Ovary (tissue), 9 donors: ENCODE measurements around the gene IGHMBP2. TPM values are rescaled to one million over a fixed set of nuclear protein-coding genes. Genes with fewer than 3 reads are reported as not detected.

ENCODE experiments used
- DNase-seq, 5 donors: peaks; one replicate each; pipeline ENCODE4 v3.0.0-alpha.2; 2019 to 2020
- H3K27ac ChIP-seq, 2 donors: fragments of 200-600 bp; one replicate each; pipeline versions ENCODE4 v1.5.1 to v1.8.0; 2019 to 2022
- H3K27me3 ChIP-seq: fragments of 200-600 bp; one replicate; pipeline ENCODE4 v1.8.0; 2022
- H3K36me3 ChIP-seq: fragments of 200-600 bp; sonication (generic); one replicate; pipeline ENCODE4 v1.5.1; 2019
- H3K4me1 ChIP-seq: one replicate; pipeline ENCODE4 v1.8.1; 2013; ENCODE audit warnings: mild to moderate bottlenecking, moderate library complexity; ENCODE audit not compliant: insufficient read depth
- H3K4me3 ChIP-seq: fragments of 200-600 bp; sonication (generic); one replicate; pipeline ENCODE4 v1.5.1; 2017
- H3K9me3 ChIP-seq, 2 donors: fragments of 200-600 bp in 1 of 2; sonication (generic) in 1 of 2; one replicate each; pipeline versions ENCODE4 v1.5.1 to v1.8.1; 2013 to 2019; ENCODE audit warnings: mild to moderate bottlenecking in 1 of 2, moderate library complexity in 1 of 2
- EP300 ChIP-seq: sonication (generic); formaldehyde crosslinking; IDR thresholded peaks from one replicate; pipeline ENCODE4 v1.6.1; 2017; ENCODE audit warnings: antibody characterized with exemption
- POLR2A ChIP-seq: fragments of 450-650 bp; IDR thresholded peaks from one replicate; pipeline ENCODE4 v1.6.1; 2017; ENCODE audit warnings: antibody characterized with exemption, mild to moderate bottlenecking, moderate library complexity
- WGBS, 3 donors: extraction: QIAGEN DNeasy Blood & Tissue Kit in 1 of 3; methylation state at CpG; one replicate each; pipeline versions ENCODE4 v1.1.5 to v1.1.7; 2013 to 2017; 5-methylcytosine and 5-hydroxymethylcytosine counted together
- intact Hi-C, 4 donors: fragments of 100-400 bp; cut with DNase I; formaldehyde crosslinking; loops; one replicate each; pipeline versions ENCODE4 v1.11.0 to v1.15.1; 2022 to 2023
- polyA plus RNA-seq, 2 donors: library from polyadenylated mRNA; stranded (reverse); fragments of 200-250 nt in 1 of 2; fragments of 350-450 nt in 1 of 2; fragmentation: Illumina TruSeq in 1 of 2; extraction: RNeasy Lipid Tissue Mini Kit (QIAGEN cat#74804) in 1 of 2; gene quantifications; one replicate each; pipeline ENCODE4 v1.2.3, GENCODE V29; 2013 to 2014
- total RNA-seq, 7 donors: library from RNA; depleted of rRNA in 2 of 7; stranded (reverse); fragments of >200 nt in 2 of 7; fragmentation: NEBNext Ultra II Directional in 3 of 7; extraction: Animal tissue kit (Norgen Biotek cat#: 25700) in 3 of 7; gene quantifications; one replicate each; pipeline versions ENCODE4 v1.1.0 to v1.2.4, GENCODE V29; 2016 to 2023
- TF ChIP-seq, protein P1 (sequence below), 3 donors: fragments of 450-650 bp in 2 of 3; fragments of 200-600 bp in 1 of 3; IDR thresholded peaks; one replicate each; pipeline versions ENCODE4 v1.5.1 to v1.8.0; 2016 to 2022; ENCODE audit warnings: antibody characterized with exemption in 3 of 3, mild to moderate bottlenecking in 1 of 3
- donor health status: DM: no; HTN: no; CAD: no; lungs with moderate emphysema.
- donor health status: DM: no; HTN: no; CAD: no.
- donor health status: Bipolar disorder and iron deficiency.
- donor health status: DM: yes; HTN: yes; CAD: no.
- donor health status: DM: no; HTN: no; CAD: no.
- donor health status: DM: yes; HTN: yes; CAD: no.

IGHMBP2 gene
- total and polyA plus RNA-seq, 9 donors = 8.3 to 18.9 (median 15.9) TPM

DNA sequence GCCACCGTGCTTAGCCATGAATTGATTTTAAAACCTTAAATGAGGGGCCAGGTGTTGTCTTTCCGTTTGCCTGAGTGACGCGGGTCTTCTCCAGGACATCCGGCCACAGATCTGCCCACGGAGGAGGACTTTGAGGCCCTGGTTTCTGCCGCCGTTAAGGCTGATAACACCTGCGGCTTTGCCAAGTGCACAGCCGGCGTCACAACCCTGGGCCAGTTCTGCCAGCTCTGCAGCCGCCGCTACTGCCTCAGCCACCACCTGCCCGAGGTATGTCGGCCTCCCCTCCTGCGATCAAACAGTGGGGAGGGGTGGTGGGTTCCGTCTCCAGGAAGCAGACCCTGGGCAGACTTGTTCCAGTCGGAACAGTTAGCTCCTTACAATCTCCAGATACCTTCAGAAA lies 34.4 kb downstream of the IGHMBP2 start:
- Histone ChIP-seq H3K9me3 (no peaks in the 10 kb centered on the region), H3K4me1 (no peaks in the 10 kb centered on the region), H3K4me3 (no peak overlapping the region), H3K36me3 (no peaks in the 10 kb centered on the region), H3K27me3 (no peaks in the 10 kb centered on the region), H3K27ac (no peak overlapping the region)
- 84 to 89% (median 87%) methylated on average over 18 of the region's 18 CpGs for WGBS, 3 donors
- TF ChIP-seq POLR2A (no peak), EP300 (no peak)
- TF ChIP-seq, protein P1, sequence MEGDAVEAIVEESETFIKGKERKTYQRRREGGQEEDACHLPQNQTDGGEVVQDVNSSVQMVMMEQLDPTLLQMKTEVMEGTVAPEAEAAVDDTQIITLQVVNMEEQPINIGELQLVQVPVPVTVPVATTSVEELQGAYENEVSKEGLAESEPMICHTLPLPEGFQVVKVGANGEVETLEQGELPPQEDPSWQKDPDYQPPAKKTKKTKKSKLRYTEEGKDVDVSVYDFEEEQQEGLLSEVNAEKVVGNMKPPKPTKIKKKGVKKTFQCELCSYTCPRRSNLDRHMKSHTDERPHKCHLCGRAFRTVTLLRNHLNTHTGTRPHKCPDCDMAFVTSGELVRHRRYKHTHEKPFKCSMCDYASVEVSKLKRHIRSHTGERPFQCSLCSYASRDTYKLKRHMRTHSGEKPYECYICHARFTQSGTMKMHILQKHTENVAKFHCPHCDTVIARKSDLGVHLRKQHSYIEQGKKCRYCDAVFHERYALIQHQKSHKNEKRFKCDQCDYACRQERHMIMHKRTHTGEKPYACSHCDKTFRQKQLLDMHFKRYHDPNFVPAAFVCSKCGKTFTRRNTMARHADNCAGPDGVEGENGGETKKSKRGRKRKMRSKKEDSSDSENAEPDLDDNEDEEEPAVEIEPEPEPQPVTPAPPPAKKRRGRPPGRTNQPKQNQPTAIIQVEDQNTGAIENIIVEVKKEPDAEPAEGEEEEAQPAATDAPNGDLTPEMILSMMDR (IDR thresholded peaks at IDR 0.05) = no peak
- DNase-seq = no peak
- intact Hi-C loops = loop anchor here in 1 of 4 donors (10.0 kb wide), 1 partner anchor 687 kb away; no protein-coding TSS in a partner anchor

DNA sequence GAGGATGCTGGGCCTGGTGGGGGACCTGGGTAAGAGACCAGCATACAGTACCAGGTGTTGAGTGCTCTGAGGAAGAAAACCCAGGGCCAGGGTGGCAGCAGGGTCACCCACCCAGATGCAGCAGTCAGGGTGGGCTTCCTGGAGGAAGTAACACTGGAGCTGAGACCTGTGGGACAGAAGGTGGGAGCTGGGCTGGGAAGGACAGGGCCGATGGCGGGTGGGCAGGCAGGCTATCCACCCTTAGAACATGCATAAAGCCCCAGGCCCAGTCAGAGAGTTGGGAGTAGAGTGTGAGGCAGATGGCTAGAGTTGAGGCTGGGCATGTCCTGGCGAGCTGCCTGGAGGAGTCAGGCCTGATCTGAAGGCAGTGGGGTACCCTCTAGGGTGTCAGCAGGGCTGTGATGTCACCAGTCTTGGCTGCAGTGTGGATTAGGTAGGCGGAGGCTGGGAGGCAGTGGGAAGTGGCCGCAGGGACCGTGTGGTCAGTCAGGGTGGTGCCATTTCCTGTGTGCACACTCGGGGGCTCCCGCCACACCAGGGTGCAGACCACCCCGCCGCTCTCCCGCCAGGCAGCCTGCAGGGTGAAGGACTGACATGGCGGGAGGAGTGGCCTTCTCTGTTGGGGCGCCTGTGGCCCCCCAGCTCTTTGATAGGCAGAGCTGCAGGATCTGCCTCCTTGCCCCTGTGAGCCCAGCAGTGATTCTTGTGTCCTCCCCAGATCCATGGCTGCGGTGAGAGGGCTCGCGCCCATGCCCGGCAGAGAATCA lies 35.3 kb downstream of the IGHMBP2 start:
- WGBS, 3 donors = 88 to 95% (median 93%) methylated on average over 17 of the region's 17 CpGs
- Histone ChIP-seq H3K27ac (no peak overlapping the region), H3K36me3 (no peaks in the 10 kb centered on the region), H3K4me1 (no peaks in the 10 kb centered on the region), H3K27me3 (no peaks in the 10 kb centered on the region), H3K4me3 (no peak overlapping the region), H3K9me3 (no peaks in the 10 kb centered on the region)
- TF ChIP-seq, protein P1 (IDR thresholded peaks at IDR 0.05) = no peak
- no peak for TF ChIP-seq EP300
- no peak for TF ChIP-seq POLR2A
- DNase-seq = no peak
- intact Hi-C loops = loop anchor here in 1 of 4 donors (10.0 kb wide), 1 partner anchor 686 kb away; no protein-coding TSS in a partner anchor

DNA sequence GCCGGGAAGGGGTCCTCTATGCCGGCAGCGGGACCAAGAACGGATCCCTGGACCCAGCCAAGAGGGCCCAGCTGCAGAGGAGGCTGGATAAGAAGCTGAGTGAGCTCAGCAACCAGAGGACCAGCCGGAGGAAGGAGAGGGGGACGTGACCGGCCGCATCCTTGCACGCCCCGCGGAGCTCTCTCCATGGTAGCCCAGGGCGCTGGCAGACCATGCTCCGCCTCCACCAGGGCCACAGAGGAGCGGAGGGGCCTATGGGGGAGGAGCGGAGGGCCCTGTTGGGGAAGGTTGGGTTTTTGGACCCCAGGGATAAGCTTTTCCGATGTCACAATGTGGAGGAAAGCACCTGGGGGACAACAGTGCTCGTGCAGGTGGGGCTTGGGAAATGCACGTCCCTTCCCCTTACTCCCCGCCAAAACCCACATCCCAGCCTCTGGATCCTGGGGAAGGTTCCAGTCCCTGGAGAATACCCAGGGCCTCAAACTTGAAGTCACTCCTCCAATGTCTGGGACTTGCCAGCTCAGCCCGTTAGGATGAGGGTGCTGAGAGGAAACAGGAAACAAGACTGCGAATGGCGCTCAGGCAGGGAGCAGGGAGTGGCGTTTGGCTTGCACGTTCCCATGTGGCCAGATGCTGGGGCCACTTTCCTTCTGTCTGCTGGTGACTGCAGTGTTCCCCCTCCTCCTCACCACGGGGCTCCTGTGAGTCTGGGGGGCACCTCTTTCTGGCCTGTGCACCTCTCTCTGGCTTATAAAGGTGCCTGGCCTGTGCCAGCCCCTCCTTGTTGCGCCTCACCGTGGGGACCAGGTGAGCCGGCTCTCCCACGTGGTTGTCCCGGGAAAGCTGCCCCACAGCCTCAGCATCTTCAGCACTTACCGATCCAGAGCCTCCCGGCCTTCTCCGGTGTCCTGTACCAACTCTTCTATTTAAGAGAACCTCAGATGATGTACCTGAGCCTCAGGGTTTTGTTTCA lies 36.2 kb downstream of the IGHMBP2 start:
- Histone ChIP-seq H3K4me3 (no peak overlapping the region), H3K27me3 (no peaks in the 10 kb centered on the region), H3K9me3 (no peaks in the 10 kb centered on the region), H3K36me3 (no peaks in the 10 kb centered on the region), H3K4me1 (no peaks in the 10 kb centered on the region), H3K27ac (no peak overlapping the region)
- no peak for TF ChIP-seq EP300
- TF ChIP-seq, protein P1 (IDR thresholded peaks at IDR 0.05) = no peak
- no peak for TF ChIP-seq POLR2A
- DNase-seq = no peak
- intact Hi-C loops = loop anchor here in 2 of 4 donors (10.0 kb wide), 2 partner anchors 65 to 685 kb away; no protein-coding TSS in a partner anchor
- WGBS, 3 donors = 83 to 89% (median 85%) methylated on average over 33 of the region's 33 CpGs

DNA sequence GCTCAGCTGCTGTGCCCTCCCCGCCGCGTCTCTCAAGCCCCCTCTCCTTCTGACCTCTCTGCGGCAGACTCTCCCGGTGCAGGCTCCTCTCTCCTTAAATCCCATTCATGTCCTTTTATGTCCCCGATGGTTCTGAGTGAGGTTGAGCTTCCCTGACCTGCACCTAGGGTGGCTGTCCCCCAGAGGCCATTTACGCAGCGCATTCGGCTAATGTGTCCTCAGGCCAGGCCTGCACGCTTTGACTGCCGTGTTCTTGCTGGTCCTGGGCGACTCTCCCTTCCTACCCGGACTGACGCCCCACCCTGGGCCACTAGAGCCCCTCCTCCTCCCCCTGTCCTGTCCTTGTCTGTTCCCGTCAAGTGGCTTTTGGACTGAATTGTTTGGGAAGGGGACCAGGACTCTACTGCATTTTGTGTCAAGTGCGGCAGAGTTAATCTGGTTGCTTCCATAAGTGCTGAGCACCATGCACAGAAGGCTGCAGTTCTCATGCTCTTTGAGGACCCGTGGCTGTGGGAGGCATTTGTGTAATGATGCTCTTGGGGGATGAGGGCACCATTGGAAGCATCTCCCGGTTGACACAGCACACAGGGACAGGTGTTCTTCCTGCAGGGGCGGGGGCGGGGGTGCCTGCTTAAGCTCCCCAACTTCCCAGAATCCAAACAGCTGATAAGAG lies 37.1 kb downstream of the IGHMBP2 start:
- WGBS, 3 donors = 86 to 89% (median 88%) methylated on average over 20 of the region's 20 CpGs
- intact Hi-C loops = loop anchor here in 1 of 4 donors (10.0 kb wide), 1 partner anchor 64 kb away; no protein-coding TSS in a partner anchor
- TF ChIP-seq EP300 (no peak), POLR2A (no peak)
- TF ChIP-seq, protein P1 (IDR thresholded peaks at IDR 0.05) = no peak
- H3K27me3 ChIP-seq = no peaks in the 10 kb centered on the region
- no peak for DNase-seq
- H3K36me3 ChIP-seq = no peaks in the 10 kb centered on the region
- no peak overlapping the region for H3K4me3 ChIP-seq
- H3K27ac ChIP-seq = no peak overlapping the region
- no peaks in the 10 kb centered on the region for H3K9me3 ChIP-seq
- H3K4me1 ChIP-seq = peaks cover 2% of the 10 kb centered on the region
